HepG2 (cell line): ENCODE results near the gene ST6GALNAC4. TPM values are rescaled to one million over a fixed set of nuclear protein-coding genes. Genes with fewer than 3 reads are reported as not detected.
A peak's percentile ranks its signal among the peaks of the same experiment; 100 is the strongest.

ENCODE experiments used
- AKAP8 ChIP-seq: sonication (generic); formaldehyde crosslinking; IDR thresholded peaks from 2 replicates; pipeline ENCODE4 v1.5.1; 2020; ENCODE audit warnings: mild to moderate bottlenecking, missing genetic modification reagents
- HOXA3 ChIP-seq: sonication (generic); formaldehyde crosslinking; IDR thresholded peaks from 2 replicates; pipeline ENCODE4 v1.5.0; 2020; ENCODE audit warnings: missing genetic modification reagents
- JUNB ChIP-seq: sonication (generic); formaldehyde crosslinking; IDR thresholded peaks from 2 replicates; pipeline ENCODE4 v1.8.0; 2022; ENCODE audit warnings: missing genetic modification reagents, mild to moderate bottlenecking, borderline replicate concordance
- KDM5B ChIP-seq: sonication (generic); formaldehyde crosslinking; IDR thresholded peaks from 2 replicates; pipeline ENCODE4 v1.4.0; 2020; ENCODE audit warnings: missing genetic modification reagents, mild to moderate bottlenecking, borderline replicate concordance
- RXRB ChIP-seq: IDR thresholded peaks from 2 replicates; pipeline ENCODE4 v1.6.1; 2016; ENCODE audit warnings: borderline replicate concordance, missing genetic modification reagents, missing compliant biosample characterization
- SOX13 ChIP-seq, 3 experiments: fragments of 450-650 bp in 1 of 3; sonication (generic) in 1 of 3; formaldehyde crosslinking in 1 of 3; IDR thresholded peaks in 2 of 3; conservative IDR thresholded peaks in 1 of 3; 2 replicates each; pipeline versions ENCODE4 v1.5.0 to v1.6.1; 2016 to 2020; ENCODE audit warnings: antibody characterized with exemption in 1 of 3, mild to moderate bottlenecking in 1 of 3, missing compliant biosample characterization in 1 of 3, missing genetic modification reagents in 1 of 3, moderate library complexity in 1 of 3
- YEATS4 ChIP-seq: sonication (generic); formaldehyde crosslinking; IDR thresholded peaks from 2 replicates; pipeline ENCODE4 v1.4.0; 2020; ENCODE audit warnings: missing genetic modification reagents, borderline replicate concordance
- ZNF207 ChIP-seq: fragments of 450-650 bp; IDR thresholded peaks from 2 replicates; pipeline ENCODE4 v1.6.1; 2016; ENCODE audit warnings: antibody characterized with exemption, borderline replicate concordance
- ZNF234 ChIP-seq: sonication (generic); formaldehyde crosslinking; conservative IDR thresholded peaks from 2 replicates; pipeline ENCODE4 v1.5.1; 2020; ENCODE audit warnings: mild to moderate bottlenecking, missing genetic modification reagents
- ZNF460 ChIP-seq: sonication (generic); formaldehyde crosslinking; IDR thresholded peaks from 2 replicates; pipeline ENCODE4 v1.5.1; 2020; ENCODE audit warnings: missing genetic modification reagents, mild to moderate bottlenecking, borderline replicate concordance
- ZSCAN20 ChIP-seq: sonication (generic); formaldehyde crosslinking; IDR thresholded peaks from 2 replicates; pipeline ENCODE4 v1.4.0; 2020; ENCODE audit warnings: missing genetic modification reagents, mild to moderate bottlenecking, borderline replicate concordance
- ZSCAN21 ChIP-seq: sonication (generic); formaldehyde crosslinking; IDR thresholded peaks from 2 replicates; pipeline ENCODE4 v1.8.0; 2022; ENCODE audit warnings: mild to moderate bottlenecking, missing genetic modification reagents, moderate library complexity, borderline replicate concordance
- polyA plus RNA-seq, 8 experiments: library from polyadenylated mRNA; depleted of rRNA in 3 of 8; stranded (reverse) in 7 of 8; unstranded in 1 of 8; fragments of >200 nt; fragmentation: Illumina TruSeq in 4 of 8; extraction: Trizol in 4 of 8; gene quantifications; 2 replicates each; pipeline versions ENCODE4 v1.2.1 to v1.2.3, GENCODE V29; 2011 to 2016; ENCODE audit warnings: low read depth in 4 of 8, missing spikeins in 1 of 8, mixed read lengths in 1 of 8; ENCODE audit not compliant: insufficient read depth in 1 of 8
- total RNA-seq, 5 experiments: library from RNA; depleted of rRNA; stranded (reverse); fragments of >200 nt; fragmentation: Illumina TruSeq; extraction: Trizol; gene quantifications; 2 replicates each; pipeline ENCODE4 v1.2.3, GENCODE V29; 2016; ENCODE audit warnings: low read depth in 1 of 5
- TF ChIP-seq, protein P1 (sequence below): sonication (generic); formaldehyde crosslinking; IDR thresholded peaks from 2 replicates; pipeline ENCODE4 v1.5.0; 2020; ENCODE audit warnings: missing genetic modification reagents
- TF ChIP-seq, protein P2 (sequence below): sonication (generic); formaldehyde crosslinking; IDR thresholded peaks from 2 replicates; pipeline ENCODE4 v1.5.1; 2020; ENCODE audit warnings: missing genetic modification reagents, mild to moderate bottlenecking, borderline replicate concordance
- TF ChIP-seq, protein P3 (sequence below): sonication (generic); formaldehyde crosslinking; IDR thresholded peaks from 2 replicates; pipeline ENCODE4 v1.4.0; 2020; ENCODE audit warnings: missing genetic modification reagents
- TF ChIP-seq, protein P4 (sequence below): sonication (generic); formaldehyde crosslinking; IDR thresholded peaks from 2 replicates; pipeline ENCODE4 v1.4.0; 2020; ENCODE audit warnings: missing genetic modification reagents

Gene ST6GALNAC4
- total and polyA plus RNA-seq, 2 of the 13 experiments (the other 11 are each of a cell fraction or from before 2014, with no cell fraction given): 18.8 to 27.7 TPM

DNA sequence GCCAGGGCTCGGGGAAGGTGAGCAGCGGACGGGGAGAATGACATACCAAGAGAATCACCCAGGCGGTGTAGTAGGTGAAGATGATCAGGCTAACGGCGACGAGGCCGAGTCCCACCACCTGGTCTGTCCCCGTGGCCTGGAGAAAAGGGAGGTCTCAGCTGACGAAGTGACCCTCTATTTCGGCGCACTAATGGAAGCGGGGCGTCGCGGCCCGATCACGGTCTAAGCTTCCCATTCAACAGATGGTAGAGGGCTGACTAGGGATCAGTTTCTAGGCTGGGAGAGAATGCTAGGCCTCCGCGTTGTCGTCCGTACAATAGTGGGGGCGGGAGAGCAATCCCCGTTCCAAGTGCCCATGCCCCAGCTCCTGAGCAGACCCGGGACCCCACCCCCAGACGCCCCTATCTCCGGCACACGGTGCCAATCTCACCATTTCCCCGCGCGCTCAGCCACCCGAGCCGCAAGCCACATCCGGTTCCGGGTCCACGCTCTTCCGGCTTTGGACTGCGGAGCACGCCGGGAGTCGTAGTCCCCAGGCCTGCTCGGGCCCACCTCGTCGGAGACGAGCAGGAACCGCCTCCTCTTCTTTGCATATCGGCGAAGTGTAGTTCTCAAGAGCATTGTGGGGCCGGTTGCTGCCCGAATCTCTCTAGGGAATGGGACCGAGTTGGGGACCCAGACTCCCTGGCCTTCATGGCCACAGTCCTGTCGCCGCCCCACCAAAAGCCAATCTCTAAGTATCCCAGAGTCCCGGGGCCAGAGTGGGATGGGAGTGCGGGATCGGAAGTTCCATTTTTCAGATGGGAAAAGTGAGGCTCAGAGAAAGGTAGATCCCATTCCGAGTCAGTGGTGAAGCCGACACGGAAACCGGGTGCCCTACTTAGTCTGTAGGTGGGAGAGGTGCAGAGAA is 20.8 kb upstream of the ST6GALNAC4 start, which contains the start of gene DPM2 (continued):
- TF ChIP-seq, protein P1, sequence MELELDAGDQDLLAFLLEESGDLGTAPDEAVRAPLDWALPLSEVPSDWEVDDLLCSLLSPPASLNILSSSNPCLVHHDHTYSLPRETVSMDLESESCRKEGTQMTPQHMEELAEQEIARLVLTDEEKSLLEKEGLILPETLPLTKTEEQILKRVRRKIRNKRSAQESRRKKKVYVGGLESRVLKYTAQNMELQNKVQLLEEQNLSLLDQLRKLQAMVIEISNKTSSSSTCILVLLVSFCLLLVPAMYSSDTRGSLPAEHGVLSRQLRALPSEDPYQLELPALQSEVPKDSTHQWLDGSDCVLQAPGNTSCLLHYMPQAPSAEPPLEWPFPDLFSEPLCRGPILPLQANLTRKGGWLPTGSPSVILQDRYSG (CRISPR knock-in tag): 0 out of 2 replicates have a peak, but pooled peaks have one; percentile 48
- TF ChIP-seq, protein P2, sequence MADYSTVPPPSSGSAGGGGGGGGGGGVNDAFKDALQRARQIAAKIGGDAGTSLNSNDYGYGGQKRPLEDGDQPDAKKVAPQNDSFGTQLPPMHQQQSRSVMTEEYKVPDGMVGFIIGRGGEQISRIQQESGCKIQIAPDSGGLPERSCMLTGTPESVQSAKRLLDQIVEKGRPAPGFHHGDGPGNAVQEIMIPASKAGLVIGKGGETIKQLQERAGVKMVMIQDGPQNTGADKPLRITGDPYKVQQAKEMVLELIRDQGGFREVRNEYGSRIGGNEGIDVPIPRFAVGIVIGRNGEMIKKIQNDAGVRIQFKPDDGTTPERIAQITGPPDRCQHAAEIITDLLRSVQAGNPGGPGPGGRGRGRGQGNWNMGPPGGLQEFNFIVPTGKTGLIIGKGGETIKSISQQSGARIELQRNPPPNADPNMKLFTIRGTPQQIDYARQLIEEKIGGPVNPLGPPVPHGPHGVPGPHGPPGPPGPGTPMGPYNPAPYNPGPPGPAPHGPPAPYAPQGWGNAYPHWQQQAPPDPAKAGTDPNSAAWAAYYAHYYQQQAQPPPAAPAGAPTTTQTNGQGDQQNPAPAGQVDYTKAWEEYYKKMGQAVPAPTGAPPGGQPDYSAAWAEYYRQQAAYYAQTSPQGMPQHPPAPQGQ (CRISPR knock-in tag): no peak
- TF ChIP-seq ZNF207 (no peak), ZNF460 (CRISPR knock-in tag) (no peak; the same call in 1 of the 2 replicates), ZSCAN20 (CRISPR knock-in tag) (no peak; the same call in 1 of the 2 replicates), HOXA3 (CRISPR knock-in tag) (peak; percentile 74; the same call in 1 of the 2 replicates), SOX13 (IDR thresholded peaks at IDR 0.05) (no peak), SOX13 (CRISPR knock-in tag; conservative IDR thresholded peaks at IDR 0.05 in 1 of 2, IDR thresholded peaks at IDR 0.05 in 1 of 2) (0 out of 4 replicates have a peak, but pooled peaks of 1 of the 2 experiments have one; percentile 10), RXRB (CRISPR knock-in tag) (peak; percentile 26; the same call in 1 of the 2 replicates), ZSCAN21 (CRISPR knock-in tag) (no peak), AKAP8 (CRISPR knock-in tag) (peak; percentile 73; the same call in 1 of the 2 replicates), JUNB (no peak), ZNF234 (CRISPR knock-in tag) (no peak), KDM5B (CRISPR knock-in tag) (peak; percentile 32; the same call in 1 of the 2 replicates), YEATS4 (peak; percentile 59; the same call in 1 of the 2 replicates)
- TF ChIP-seq, protein P3, sequence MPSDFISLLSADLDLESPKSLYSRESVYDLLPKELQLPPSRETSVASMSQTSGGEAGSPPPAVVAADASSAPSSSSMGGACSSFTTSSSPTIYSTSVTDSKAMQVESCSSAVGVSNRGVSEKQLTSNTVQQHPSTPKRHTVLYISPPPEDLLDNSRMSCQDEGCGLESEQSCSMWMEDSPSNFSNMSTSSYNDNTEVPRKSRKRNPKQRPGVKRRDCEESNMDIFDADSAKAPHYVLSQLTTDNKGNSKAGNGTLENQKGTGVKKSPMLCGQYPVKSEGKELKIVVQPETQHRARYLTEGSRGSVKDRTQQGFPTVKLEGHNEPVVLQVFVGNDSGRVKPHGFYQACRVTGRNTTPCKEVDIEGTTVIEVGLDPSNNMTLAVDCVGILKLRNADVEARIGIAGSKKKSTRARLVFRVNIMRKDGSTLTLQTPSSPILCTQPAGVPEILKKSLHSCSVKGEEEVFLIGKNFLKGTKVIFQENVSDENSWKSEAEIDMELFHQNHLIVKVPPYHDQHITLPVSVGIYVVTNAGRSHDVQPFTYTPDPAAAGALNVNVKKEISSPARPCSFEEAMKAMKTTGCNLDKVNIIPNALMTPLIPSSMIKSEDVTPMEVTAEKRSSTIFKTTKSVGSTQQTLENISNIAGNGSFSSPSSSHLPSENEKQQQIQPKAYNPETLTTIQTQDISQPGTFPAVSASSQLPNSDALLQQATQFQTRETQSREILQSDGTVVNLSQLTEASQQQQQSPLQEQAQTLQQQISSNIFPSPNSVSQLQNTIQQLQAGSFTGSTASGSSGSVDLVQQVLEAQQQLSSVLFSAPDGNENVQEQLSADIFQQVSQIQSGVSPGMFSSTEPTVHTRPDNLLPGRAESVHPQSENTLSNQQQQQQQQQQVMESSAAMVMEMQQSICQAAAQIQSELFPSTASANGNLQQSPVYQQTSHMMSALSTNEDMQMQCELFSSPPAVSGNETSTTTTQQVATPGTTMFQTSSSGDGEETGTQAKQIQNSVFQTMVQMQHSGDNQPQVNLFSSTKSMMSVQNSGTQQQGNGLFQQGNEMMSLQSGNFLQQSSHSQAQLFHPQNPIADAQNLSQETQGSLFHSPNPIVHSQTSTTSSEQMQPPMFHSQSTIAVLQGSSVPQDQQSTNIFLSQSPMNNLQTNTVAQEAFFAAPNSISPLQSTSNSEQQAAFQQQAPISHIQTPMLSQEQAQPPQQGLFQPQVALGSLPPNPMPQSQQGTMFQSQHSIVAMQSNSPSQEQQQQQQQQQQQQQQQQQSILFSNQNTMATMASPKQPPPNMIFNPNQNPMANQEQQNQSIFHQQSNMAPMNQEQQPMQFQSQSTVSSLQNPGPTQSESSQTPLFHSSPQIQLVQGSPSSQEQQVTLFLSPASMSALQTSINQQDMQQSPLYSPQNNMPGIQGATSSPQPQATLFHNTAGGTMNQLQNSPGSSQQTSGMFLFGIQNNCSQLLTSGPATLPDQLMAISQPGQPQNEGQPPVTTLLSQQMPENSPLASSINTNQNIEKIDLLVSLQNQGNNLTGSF (CRISPR knock-in tag): peak; percentile 15; the same call in 1 of the 2 replicates
- TF ChIP-seq, protein P4, sequence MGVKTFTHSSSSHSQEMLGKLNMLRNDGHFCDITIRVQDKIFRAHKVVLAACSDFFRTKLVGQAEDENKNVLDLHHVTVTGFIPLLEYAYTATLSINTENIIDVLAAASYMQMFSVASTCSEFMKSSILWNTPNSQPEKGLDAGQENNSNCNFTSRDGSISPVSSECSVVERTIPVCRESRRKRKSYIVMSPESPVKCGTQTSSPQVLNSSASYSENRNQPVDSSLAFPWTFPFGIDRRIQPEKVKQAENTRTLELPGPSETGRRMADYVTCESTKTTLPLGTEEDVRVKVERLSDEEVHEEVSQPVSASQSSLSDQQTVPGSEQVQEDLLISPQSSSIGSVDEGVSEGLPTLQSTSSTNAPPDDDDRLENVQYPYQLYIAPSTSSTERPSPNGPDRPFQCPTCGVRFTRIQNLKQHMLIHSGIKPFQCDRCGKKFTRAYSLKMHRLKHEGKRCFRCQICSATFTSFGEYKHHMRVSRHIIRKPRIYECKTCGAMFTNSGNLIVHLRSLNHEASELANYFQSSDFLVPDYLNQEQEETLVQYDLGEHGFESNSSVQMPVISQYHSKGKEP: no peak
